Anterior cingulate cortex (tissue), 58 donors: ENCODE data around the gene SLIT2.

Source experiments
- DNase-seq, 58 donors: peaks; one replicate each; lab custom pipeline; 2025; lab: John Stamatoyannopoulos, UW

The SLIT2 gene

DNA sequence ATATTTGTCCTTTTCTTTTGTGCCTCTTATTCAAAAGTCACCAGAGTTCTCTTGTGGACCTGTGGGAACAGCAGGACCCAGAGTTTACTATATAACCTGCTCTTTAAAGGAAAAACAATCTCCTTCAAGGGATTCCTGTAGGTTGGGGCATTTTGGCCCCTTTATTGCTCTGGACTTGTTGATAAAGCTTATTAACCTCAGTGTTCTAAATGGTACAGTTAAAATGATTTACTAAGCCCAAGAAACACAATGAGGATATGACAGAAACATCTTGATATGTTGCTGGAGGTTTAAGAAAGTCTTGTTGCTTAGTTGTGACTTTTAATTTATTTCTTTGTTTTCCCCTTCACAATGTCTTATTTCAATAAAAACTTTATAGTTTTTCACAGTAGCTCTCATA is 46.8 kb downstream of the SLIT2 start:
- DNase-seq = no peak

DNA sequence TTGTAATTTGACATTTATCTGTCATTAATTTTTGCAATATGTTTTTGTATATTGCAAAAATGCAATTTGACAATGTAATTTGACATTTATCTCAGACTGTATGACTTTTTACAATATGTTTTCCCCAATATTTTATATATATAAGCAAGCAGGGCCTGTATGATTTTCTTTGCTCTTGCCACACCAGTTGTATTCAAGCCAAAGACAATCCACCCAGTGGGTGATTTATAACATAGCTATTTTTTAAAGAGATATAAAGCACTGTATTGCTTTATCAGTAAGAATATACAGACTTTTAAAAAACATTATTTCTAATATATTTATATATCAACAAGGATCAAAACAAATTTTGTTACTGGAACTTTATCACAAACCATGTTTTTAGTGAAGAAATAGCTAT is 47.3 kb downstream of the SLIT2 start:
- DNase-seq = no peak

DNA sequence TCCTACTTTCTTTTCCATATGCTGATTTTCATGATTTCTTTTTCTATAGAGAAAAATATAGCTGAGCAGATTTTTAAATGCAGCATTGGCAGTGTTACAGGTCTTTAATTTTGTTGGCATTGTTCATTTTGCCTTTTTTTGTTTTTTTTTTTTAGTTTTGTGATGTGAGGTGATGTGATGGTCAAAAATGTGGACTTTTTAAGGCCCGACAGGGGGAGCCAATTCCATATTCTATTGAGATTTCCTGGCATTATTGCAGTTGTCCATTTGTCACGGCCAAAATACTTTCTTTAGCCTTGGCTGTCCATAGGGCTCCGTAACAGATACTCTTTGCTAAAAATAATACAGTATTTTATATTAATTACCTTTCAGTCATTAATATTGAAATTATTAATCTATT is 47.8 kb downstream of the SLIT2 start:
- DNase-seq = no peak

DNA sequence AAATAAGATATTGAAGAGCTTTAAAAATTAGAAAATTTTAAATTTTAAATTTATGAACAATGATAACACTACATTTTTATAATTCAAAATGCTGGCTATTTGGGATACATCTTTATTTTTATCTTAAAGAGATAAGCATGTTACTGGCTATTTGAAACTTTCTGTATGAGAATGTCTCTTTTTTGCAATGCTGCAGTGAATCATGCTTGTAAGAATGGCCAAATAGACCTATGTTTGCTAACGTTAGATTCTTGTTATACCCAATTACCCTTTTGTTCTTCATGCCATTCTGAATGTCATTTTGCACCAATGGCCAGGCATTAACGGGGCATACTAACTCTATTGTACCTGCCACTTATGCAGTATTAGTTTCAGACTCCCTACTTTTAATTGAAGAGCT is 49.5 kb downstream of the SLIT2 start:
- DNase-seq = no peak
